ENCODE results near the gene SERINC5. TPM values are rescaled to one million over a fixed set of nuclear protein-coding genes. Genes with fewer than 3 reads are reported as not detected.
"Not testable (repeated sequence)": the region's sequence is repeated elsewhere in the genome, so short reads cannot be mapped to it uniquely, and the experiment has no call there.

Gene SERINC5
- total RNA-seq, 4 donors from 2014 or later = 9.5 to 54.5 (median 22.4) TPM

- H3K9me3 ChIP-seq = no peaks in the 10 kb centered on the region
- H3K4me1 ChIP-seq = peaks cover 3 to 4% of the 10 kb centered on the region in 2 donors
- H3K36me3 ChIP-seq = no peaks in the 10 kb centered on the region
- H3K27ac ChIP-seq = peak overlapping the region; percentile 65 to 80
- no peak for DNase-seq
- intact Hi-C loops (cut with DNase I; ENCODE audit: low total_unique reads) = no loop called here
- H3K4me3 ChIP-seq = peak overlapping the region; percentile 21 to 24
- H3K27me3 ChIP-seq = no peaks in the 10 kb centered on the region
- TF ChIP-seq POLR2A (IDR thresholded peaks at IDR 0.05) = no peak
- no peak for TF ChIP-seq CTCF (IDR thresholded peaks at IDR 0.05)
Measured at GRCh38 chr5:80189201-80189600, 66.6 kb downstream of the SERINC5 start.

- H3K4me3 ChIP-seq = no peak overlapping the region
- H3K9me3 ChIP-seq = no peaks in the 10 kb centered on the region
- H3K27me3 ChIP-seq = no peaks in the 10 kb centered on the region
- H3K36me3 ChIP-seq = no peaks in the 10 kb centered on the region
- intact Hi-C loops (cut with DNase I; ENCODE audit: low total_unique reads) = no loop called here
- peaks cover 0 to 3% of the 10 kb centered on the region in 2 donors for H3K4me1 ChIP-seq
- H3K27ac ChIP-seq = peak overlapping the region in 1 of 2 donors; percentile 12
- TF ChIP-seq CTCF (IDR thresholded peaks at IDR 0.05) = no peak
- TF ChIP-seq POLR2A (IDR thresholded peaks at IDR 0.05) = no peak
- no peak for DNase-seq
Measured at GRCh38 chr5:80187421-80188090, 68.3 kb downstream of the SERINC5 start.

- H3K9me3 ChIP-seq; H3K27ac ChIP-seq; H3K4me3 ChIP-seq; H3K27me3 ChIP-seq; DNase-seq; H3K36me3 ChIP-seq; intact Hi-C loops (cut with DNase I; ENCODE audit: low total_unique reads); H3K4me1 ChIP-seq: not testable (repeated sequence)
Measured at GRCh38 chr5:80185535-80185934, 70.3 kb downstream of the SERINC5 start.

- H3K4me1 ChIP-seq = no peaks in the 10 kb centered on the region
- no peak overlapping the region for H3K27ac ChIP-seq
- H3K9me3 ChIP-seq = no peaks in the 10 kb centered on the region
- H3K27me3 ChIP-seq = no peaks in the 10 kb centered on the region
- DNase-seq = no peak
- H3K36me3 ChIP-seq = no peaks in the 10 kb centered on the region
- intact Hi-C loops (cut with DNase I; ENCODE audit: low total_unique reads) = no loop called here
- no peak overlapping the region for H3K4me3 ChIP-seq
- TF ChIP-seq CTCF (IDR thresholded peaks at IDR 0.05) (no peak), POLR2A (IDR thresholded peaks at IDR 0.05) (no peak)
Measured at GRCh38 chr5:80185095-80185494, 70.8 kb downstream of the SERINC5 start.

- DNase-seq = no peak
- Histone ChIP-seq H3K27me3 (no peaks in the 10 kb centered on the region), H3K4me3 (no peak overlapping the region), H3K9me3 (no peaks in the 10 kb centered on the region), H3K4me1 (no peaks in the 10 kb centered on the region), H3K27ac (no peak overlapping the region), H3K36me3 (no peaks in the 10 kb centered on the region)
- intact Hi-C loops (cut with DNase I; ENCODE audit: low total_unique reads) = no loop called here
- TF ChIP-seq POLR2A (IDR thresholded peaks at IDR 0.05) (no peak), CTCF (IDR thresholded peaks at IDR 0.05) (no peak)
Measured at GRCh38 chr5:80184235-80185023, 71.4 kb downstream of the SERINC5 start.

GRCh38 chr5:80183728-80184234, 72.1 kb downstream of the SERINC5 start:
- intact Hi-C loops (cut with DNase I; ENCODE audit: low total_unique reads); H3K27ac ChIP-seq; H3K9me3 ChIP-seq: not testable (repeated sequence)

More at GRCh38 chr5:80183728-80184234, 72.1 kb downstream of the SERINC5 start:
- not testable (repeated sequence) for H3K4me3 ChIP-seq, H3K36me3 ChIP-seq, H3K4me1 ChIP-seq, DNase-seq, H3K27me3 ChIP-seq
